Activated naive CD4-positive, alpha-beta T cell treated with anti-CD3 and anti-CD28 coated beads, Interleukin-2, amount 50 U/mL, for 24 hours (primary cell): ENCODE measurements around the gene DGKH.

Source experiments
- H3K27ac Mint-ChIP-seq: one replicate; pipeline ENCODE4 v1.8.0; 2021; ENCODE audit warnings: mild to moderate bottlenecking, mixed read lengths
- H3K27me3 Mint-ChIP-seq: one replicate; pipeline ENCODE4 v1.8.0; 2021; ENCODE audit warnings: mixed read lengths
- H3K36me3 Mint-ChIP-seq: one replicate; pipeline ENCODE4 v1.8.0; 2021; ENCODE audit warnings: mixed read lengths
- H3K4me1 Mint-ChIP-seq: one replicate; pipeline ENCODE4 v1.8.0; 2021; ENCODE audit warnings: mixed read lengths
- H3K4me3 Mint-ChIP-seq: one replicate; pipeline ENCODE4 v1.8.0; 2021; ENCODE audit warnings: mild to moderate bottlenecking, mixed read lengths
- H3K9me3 Mint-ChIP-seq: one replicate; pipeline ENCODE4 v1.8.0; 2021; ENCODE audit warnings: mixed read lengths

Gene DGKH, protein sequence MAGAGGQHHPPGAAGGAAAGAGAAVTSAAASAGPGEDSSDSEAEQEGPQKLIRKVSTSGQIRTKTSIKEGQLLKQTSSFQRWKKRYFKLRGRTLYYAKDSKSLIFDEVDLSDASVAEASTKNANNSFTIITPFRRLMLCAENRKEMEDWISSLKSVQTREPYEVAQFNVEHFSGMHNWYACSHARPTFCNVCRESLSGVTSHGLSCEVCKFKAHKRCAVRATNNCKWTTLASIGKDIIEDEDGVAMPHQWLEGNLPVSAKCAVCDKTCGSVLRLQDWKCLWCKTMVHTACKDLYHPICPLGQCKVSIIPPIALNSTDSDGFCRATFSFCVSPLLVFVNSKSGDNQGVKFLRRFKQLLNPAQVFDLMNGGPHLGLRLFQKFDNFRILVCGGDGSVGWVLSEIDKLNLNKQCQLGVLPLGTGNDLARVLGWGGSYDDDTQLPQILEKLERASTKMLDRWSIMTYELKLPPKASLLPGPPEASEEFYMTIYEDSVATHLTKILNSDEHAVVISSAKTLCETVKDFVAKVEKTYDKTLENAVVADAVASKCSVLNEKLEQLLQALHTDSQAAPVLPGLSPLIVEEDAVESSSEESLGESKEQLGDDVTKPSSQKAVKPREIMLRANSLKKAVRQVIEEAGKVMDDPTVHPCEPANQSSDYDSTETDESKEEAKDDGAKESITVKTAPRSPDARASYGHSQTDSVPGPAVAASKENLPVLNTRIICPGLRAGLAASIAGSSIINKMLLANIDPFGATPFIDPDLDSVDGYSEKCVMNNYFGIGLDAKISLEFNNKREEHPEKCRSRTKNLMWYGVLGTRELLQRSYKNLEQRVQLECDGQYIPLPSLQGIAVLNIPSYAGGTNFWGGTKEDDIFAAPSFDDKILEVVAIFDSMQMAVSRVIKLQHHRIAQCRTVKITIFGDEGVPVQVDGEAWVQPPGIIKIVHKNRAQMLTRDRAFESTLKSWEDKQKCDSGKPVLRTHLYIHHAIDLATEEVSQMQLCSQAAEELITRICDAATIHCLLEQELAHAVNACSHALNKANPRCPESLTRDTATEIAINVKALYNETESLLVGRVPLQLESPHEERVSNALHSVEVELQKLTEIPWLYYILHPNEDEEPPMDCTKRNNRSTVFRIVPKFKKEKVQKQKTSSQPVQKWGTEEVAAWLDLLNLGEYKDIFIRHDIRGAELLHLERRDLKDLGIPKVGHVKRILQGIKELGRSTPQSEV

DNA sequence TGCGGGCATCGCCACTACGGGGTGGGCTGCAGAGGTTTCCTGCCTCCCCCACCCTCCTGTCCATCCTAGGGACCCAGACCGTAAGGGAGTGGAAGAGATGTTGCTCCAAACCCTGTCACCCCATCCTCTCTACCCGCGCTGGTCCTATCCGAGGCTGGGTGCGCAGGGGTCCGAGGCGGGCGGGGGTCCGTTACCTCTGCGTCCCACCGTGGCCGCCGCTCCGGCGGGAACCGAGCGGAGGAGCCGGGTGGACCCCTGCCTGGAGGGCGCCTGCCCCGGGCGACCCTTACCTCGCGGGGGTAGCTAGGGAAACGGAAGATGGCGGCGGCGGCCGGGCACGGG is at the start of gene DGKH:
Gene DGKH, plus strand, starts transcription at position 307 of the 342 bp plus-strand sequence. CDS start 126 bp downstream, outside the sequence.
- Mint-ChIP-seq H3K4me3 (peak within 1 kb of the TSS; percentile 87), H3K27me3 (no peaks in the 10 kb centered on the region), H3K27ac (peak within 1 kb of the TSS; percentile 59), H3K4me1 (peaks cover 15% of the 10 kb centered on the region), H3K9me3 (no peaks in the 10 kb centered on the region), H3K36me3 (peaks cover 2% of the 10 kb centered on the region)

GRCh38 chr13:42000846-42001245 is 47.6 kb upstream of the DGKH start:
- Mint-ChIP-seq H3K27me3 (no peaks in the 10 kb centered on the region), H3K27ac (no peak overlapping the region), H3K36me3 (no peaks in the 10 kb centered on the region), H3K4me3 (no peak overlapping the region), H3K4me1 (no peaks in the 10 kb centered on the region), H3K9me3 (no peaks in the 10 kb centered on the region)

GRCh38 chr13:42001580-42001979 is 46.9 kb upstream of the DGKH start:
- Mint-ChIP-seq H3K27ac (peak overlapping the region; percentile 13), H3K27me3 (no peaks in the 10 kb centered on the region), H3K36me3 (no peaks in the 10 kb centered on the region), H3K9me3 (no peaks in the 10 kb centered on the region), H3K4me1 (no peaks in the 10 kb centered on the region), H3K4me3 (no peak overlapping the region)

DNA sequence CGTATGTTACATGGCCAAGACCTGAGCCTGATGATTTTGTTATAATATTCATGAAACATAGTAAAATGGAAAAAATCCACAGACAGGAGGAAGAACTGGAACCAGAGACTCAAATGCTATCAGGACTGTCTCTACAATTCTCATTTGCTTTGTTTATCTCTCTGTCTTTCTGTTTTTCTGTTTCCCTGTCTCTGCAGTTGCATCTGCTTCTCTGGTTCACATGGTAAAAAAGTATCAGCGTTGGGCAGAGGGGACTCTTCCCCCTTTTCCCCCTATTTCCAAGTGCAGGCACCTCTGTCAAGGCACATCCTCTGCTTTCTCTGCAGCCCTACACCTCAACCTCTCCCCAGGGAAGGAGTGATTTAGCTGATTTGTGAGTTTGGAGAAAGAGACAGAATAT is 46.4 kb upstream of the DGKH start:
- Mint-ChIP-seq H3K27me3 (no peaks in the 10 kb centered on the region), H3K4me3 (no peak overlapping the region), H3K27ac (peak overlapping the region; percentile 13), H3K4me1 (no peaks in the 10 kb centered on the region), H3K36me3 (no peaks in the 10 kb centered on the region), H3K9me3 (no peaks in the 10 kb centered on the region)

GRCh38 chr13:42007844-42008243 is 40.6 kb upstream of the DGKH start:
- H3K9me3 Mint-ChIP-seq: no peaks in the 10 kb centered on the region

DNA sequence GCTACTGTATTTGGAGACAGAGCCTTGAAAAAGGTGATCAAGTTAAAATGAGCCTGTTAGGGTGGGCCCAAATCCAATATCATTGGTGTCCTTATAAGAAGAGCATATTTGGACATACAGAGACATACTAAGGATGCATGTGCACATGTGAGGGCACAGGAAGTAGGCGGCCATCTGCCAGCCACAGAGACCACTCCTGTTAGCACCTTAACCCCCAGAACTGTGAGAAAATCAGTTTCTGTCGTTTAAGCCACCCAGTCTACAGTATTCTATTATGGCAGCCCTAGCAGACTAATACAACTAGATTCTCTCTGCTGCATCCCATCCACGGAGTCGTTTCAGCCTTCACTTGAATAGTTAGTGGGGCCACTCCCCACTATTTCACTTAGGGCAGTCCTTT is 39.4 kb upstream of the DGKH start:
- no peaks in the 10 kb centered on the region for H3K9me3 Mint-ChIP-seq
- H3K4me3 Mint-ChIP-seq: no peak overlapping the region
- no peaks in the 10 kb centered on the region for H3K36me3 Mint-ChIP-seq
- no peaks in the 10 kb centered on the region for H3K4me1 Mint-ChIP-seq
- no peak overlapping the region for H3K27ac Mint-ChIP-seq
- H3K27me3 Mint-ChIP-seq: no peaks in the 10 kb centered on the region

More at GRCh38 chr13:42007844-42008243, 40.6 kb upstream of the DGKH start:
- Mint-ChIP-seq H3K36me3 (no peaks in the 10 kb centered on the region), H3K4me3 (no peak overlapping the region), H3K4me1 (no peaks in the 10 kb centered on the region), H3K27me3 (no peaks in the 10 kb centered on the region), H3K27ac (no peak overlapping the region)

- Mint-ChIP-seq H3K36me3 (no peaks in the 10 kb centered on the region), H3K9me3 (no peaks in the 10 kb centered on the region), H3K4me1 (no peaks in the 10 kb centered on the region), H3K27me3 (peaks cover 4% of the 10 kb centered on the region), H3K27ac (no peak overlapping the region), H3K4me3 (no peak overlapping the region)
Measured at GRCh38 chr13:42011601-42012350, 36.7 kb upstream of the DGKH start.

- Mint-ChIP-seq H3K36me3 (no peaks in the 10 kb centered on the region), H3K9me3 (no peaks in the 10 kb centered on the region), H3K27me3 (peaks cover 9% of the 10 kb centered on the region), H3K4me3 (no peak overlapping the region), H3K4me1 (no peaks in the 10 kb centered on the region), H3K27ac (no peak overlapping the region)
Measured at GRCh38 chr13:42014119-42014518, 34.3 kb upstream of the DGKH start.

DNA sequence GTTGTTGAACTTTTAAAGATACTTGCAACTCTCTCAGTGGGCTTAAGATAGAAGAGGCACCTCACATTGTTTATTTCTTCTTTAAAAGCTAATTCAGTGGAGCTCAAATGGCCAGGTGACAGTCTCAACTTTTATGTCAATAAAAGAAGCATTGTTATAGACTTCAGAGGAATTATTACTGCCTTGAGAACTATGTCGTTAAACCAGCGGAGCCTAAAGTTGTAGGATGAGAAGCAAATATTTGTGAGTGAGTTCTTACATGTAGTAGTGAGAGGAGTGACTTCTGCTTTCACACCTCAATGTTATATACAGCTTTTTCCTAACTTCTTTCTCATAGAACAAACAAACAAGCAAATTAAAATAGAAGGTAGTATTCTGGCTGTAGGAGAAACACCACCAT is 31.2 kb upstream of the DGKH start:
- Mint-ChIP-seq H3K27me3 (peaks cover 9% of the 10 kb centered on the region), H3K4me3 (no peak overlapping the region), H3K36me3 (no peaks in the 10 kb centered on the region), H3K27ac (no peak overlapping the region), H3K9me3 (no peaks in the 10 kb centered on the region), H3K4me1 (no peaks in the 10 kb centered on the region)

DNA sequence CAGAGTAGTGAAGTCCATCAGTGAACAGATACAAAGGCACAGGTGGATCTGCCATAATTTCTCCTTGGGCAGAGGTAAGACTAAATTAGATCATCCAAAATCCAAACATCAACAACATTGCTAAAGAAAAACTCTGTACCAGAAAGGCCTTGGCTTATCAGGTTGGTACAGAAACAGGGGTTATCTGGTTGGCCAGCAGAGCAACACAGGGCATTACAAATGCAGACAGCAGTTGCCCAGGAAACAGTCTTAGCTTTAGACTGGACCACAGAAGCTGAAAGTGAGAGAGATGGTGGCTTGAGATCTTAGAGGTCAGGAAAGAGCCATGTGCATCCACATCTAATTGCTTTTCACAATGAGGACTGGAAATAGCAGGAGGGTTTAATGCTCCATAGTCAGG is 26.6 kb upstream of the DGKH start:
- H3K27ac Mint-ChIP-seq: no peak overlapping the region
- H3K27me3 Mint-ChIP-seq: peaks cover 5% of the 10 kb centered on the region
- no peaks in the 10 kb centered on the region for H3K4me1 Mint-ChIP-seq
- no peak overlapping the region for H3K4me3 Mint-ChIP-seq
- H3K36me3 Mint-ChIP-seq: no peaks in the 10 kb centered on the region
- no peaks in the 10 kb centered on the region for H3K9me3 Mint-ChIP-seq

GRCh38 chr13:42022336-42022735 is 26.1 kb upstream of the DGKH start:
- Mint-ChIP-seq H3K36me3 (no peaks in the 10 kb centered on the region), H3K27me3 (peaks cover 5% of the 10 kb centered on the region), H3K9me3 (no peaks in the 10 kb centered on the region), H3K4me3 (no peak overlapping the region), H3K27ac (no peak overlapping the region), H3K4me1 (no peaks in the 10 kb centered on the region)

DNA sequence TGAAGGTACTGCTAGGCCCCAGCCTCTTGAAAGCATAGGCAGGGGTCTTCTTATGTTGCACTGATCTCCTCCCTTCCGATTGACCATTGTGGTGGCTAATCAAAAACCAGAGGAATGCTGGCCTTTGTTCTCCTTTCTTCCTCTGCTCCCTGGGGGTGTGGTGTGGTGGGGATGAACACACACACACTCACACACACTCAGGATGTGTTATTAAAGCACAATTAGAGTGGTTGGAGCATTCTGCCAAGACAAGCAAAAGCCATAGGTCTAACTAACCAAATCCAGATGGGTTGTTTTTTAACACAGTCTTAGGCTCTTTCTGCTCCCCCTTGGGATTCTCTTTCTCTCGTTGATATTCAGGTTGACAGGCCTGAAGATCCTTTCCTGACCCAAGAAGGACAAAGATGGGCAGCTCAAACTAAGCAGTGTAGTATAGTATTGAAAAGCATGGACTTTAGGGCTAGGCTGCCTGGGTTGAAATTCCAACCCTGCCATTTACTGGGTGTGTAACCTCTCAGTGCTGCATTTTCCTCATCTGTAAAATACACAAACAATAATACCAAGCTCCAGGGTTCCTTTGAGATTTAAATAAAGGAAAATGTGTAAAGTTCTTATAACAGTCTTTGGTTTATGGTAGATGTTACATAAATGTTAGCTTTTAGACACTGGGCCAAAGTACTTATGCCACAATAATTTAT is 25.5 kb upstream of the DGKH start:
- H3K27ac Mint-ChIP-seq: no peak overlapping the region
- no peak overlapping the region for H3K4me3 Mint-ChIP-seq
- H3K27me3 Mint-ChIP-seq: no peaks in the 10 kb centered on the region
- no peaks in the 10 kb centered on the region for H3K9me3 Mint-ChIP-seq
- no peaks in the 10 kb centered on the region for H3K36me3 Mint-ChIP-seq
- H3K4me1 Mint-ChIP-seq: no peaks in the 10 kb centered on the region

- no peak overlapping the region for H3K27ac Mint-ChIP-seq
- H3K36me3 Mint-ChIP-seq: no peaks in the 10 kb centered on the region
- H3K4me3 Mint-ChIP-seq: no peak overlapping the region
- H3K9me3 Mint-ChIP-seq: no peaks in the 10 kb centered on the region
- no peaks in the 10 kb centered on the region for H3K4me1 Mint-ChIP-seq
- peaks cover 2% of the 10 kb centered on the region for H3K27me3 Mint-ChIP-seq
Measured at GRCh38 chr13:42027286-42027685, 21.2 kb upstream of the DGKH start.

- H3K9me3 Mint-ChIP-seq: no peaks in the 10 kb centered on the region
- H3K4me3 Mint-ChIP-seq: no peak overlapping the region
- no peaks in the 10 kb centered on the region for H3K4me1 Mint-ChIP-seq
- H3K36me3 Mint-ChIP-seq: no peaks in the 10 kb centered on the region
- H3K27me3 Mint-ChIP-seq: peaks cover 2% of the 10 kb centered on the region
- peak overlapping the region; percentile 23 for H3K27ac Mint-ChIP-seq
Measured at GRCh38 chr13:42028113-42028799, 20.2 kb upstream of the DGKH start.
